ENCODE measurements around the gene ROR1. TPM values are rescaled to one million over a fixed set of nuclear protein-coding genes. Genes with fewer than 3 reads are reported as not detected.

ROR1 gene
- total RNA-seq, 1 experiment from 2014 or later = 2.7 TPM

DNA sequence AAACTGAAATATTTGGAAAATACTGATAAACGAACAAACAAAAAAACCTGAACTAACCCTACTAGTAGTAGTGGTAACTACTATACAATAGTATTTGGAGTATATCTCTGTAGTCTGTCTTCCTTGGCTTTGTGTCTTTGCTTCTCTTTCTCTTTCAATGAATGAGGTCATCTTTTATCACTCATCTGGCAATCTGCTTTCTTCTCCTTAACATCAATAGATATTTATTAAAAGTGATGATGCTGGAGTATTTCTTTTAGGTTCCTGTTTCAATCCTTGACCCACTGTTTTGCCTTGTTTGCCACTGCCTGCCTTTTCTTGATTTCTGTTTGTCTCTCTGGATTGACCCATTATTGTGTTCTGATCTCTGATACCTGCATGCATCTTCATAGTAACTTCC lies 71.5 kb downstream of the ROR1 start:
- DNase-seq (ENCODE audit: low read depth, low spot score) = no peak
- Histone ChIP-seq H3K27me3 (ENCODE audit: insufficient read depth, low read length) (no peaks in the 10 kb centered on the region), H3K36me3 (ENCODE audit: control insufficient read depth in 1 of 2, insufficient read depth in 2 of 2, low read length in 2 of 2) (no peaks in the 10 kb centered on the region), H3K4me2 (ENCODE audit: low read length) (no peak overlapping the region), H3K79me2 (ENCODE audit: insufficient read depth, low read length) (no peaks in the 10 kb centered on the region), H4K20me1 (ENCODE audit: insufficient read depth) (no peaks in the 10 kb centered on the region), H3K27ac (ENCODE audit: low read depth, low read length) (no peak overlapping the region), H3K9me3 (ENCODE audit: control insufficient read depth in 1 of 2, insufficient read depth in 1 of 2, low read depth in 1 of 2, low read length in 2 of 2) (no peaks in the 10 kb centered on the region), H2AFZ (ENCODE audit: low read depth, low read length, poor library complexity, severe bottlenecking) (no peak overlapping the region), H3K9ac (ENCODE audit: low read length) (no peak overlapping the region), H3K4me3 (replicated peaks in 1 of 2; ENCODE audit: low read depth in 1 of 2, low read length in 2 of 2) (no peak overlapping the region), H3K4me1 (ENCODE audit: control insufficient read depth in 1 of 2, insufficient read depth in 2 of 2, low read length in 2 of 2) (no peaks in the 10 kb centered on the region), H3K9me2 (ENCODE audit: insufficient read depth) (no peaks in the 10 kb centered on the region)
- ChIA-PET RAD21 (ENCODE audit: low non-redundant PET in 1 of 2, low total read pairs in 2 of 2, uncharacterized antibody in 2 of 2, unreplicated experiment in 2 of 2) (no interaction called here), CTCF (no interaction called here), POLR2A (no interaction called here)
- no peak for ATAC-seq
- intact Hi-C loops (cut with micrococcal nuclease) = no loop called here
- TF ChIP-seq, protein P1, sequence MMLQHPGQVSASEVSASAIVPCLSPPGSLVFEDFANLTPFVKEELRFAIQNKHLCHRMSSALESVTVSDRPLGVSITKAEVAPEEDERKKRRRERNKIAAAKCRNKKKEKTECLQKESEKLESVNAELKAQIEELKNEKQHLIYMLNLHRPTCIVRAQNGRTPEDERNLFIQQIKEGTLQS (IDR thresholded peaks at IDR 0.05) = no peak
- no peak for TF ChIP-seq POLR2A (IDR thresholded peaks at IDR 0.05; ENCODE audit: borderline replicate concordance, extremely low read depth, insufficient read depth, insufficient read length)
- BruUV-seq (replicated peaks) = no TSS peak

DNA sequence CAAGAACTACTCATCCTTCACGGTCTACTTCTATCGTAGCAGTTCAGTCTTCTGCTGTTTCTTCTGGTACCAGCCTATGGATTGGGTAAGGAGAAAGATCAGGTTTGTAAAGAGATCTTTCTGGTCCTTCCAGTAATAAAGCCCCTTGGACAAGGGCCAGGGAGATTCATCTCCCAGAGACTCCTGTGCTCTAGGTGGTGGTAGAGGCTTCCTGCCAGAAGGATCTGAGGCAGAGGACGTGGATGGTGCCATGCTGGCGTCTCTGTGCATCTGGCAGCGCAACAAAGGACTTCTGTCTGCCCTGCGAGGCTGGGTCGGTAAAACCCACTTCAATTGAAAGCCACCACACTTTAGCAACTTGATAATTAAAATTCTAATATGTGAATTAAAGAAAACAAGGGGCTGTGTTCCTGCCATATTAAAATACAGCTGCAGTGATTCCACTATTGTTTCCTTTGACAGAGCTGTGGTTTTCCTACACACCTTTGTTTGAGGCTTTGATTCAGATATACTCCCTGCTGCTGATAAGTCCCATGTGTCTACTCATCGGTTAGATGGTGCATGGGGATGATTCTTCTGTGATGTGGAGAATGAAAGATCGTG lies 73.6 kb downstream of the ROR1 start:
- no peaks in the 10 kb centered on the region for H3K9me2 ChIP-seq (ENCODE audit: insufficient read depth)
- ChIA-PET POLR2A (no interaction called here), CTCF (no interaction called here), RAD21 (ENCODE audit: low non-redundant PET in 1 of 2, low total read pairs in 2 of 2, uncharacterized antibody in 2 of 2, unreplicated experiment in 2 of 2) (no interaction called here)
- no peak overlapping the region for H3K9ac ChIP-seq (ENCODE audit: low read length)
- H3K36me3 ChIP-seq (ENCODE audit: control insufficient read depth in 1 of 2, insufficient read depth in 2 of 2, low read length in 2 of 2) = no peaks in the 10 kb centered on the region
- H3K27ac ChIP-seq (ENCODE audit: low read depth, low read length) = no peak overlapping the region
- no peak for ATAC-seq
- no peak for DNase-seq (ENCODE audit: low read depth, low spot score)
- H2AFZ ChIP-seq (ENCODE audit: low read depth, low read length, poor library complexity, severe bottlenecking) = no peak overlapping the region
- H3K4me1 ChIP-seq (ENCODE audit: control insufficient read depth in 1 of 2, insufficient read depth in 2 of 2, low read length in 2 of 2) = no peaks in the 10 kb centered on the region
- no peaks in the 10 kb centered on the region for H3K9me3 ChIP-seq (ENCODE audit: control insufficient read depth in 1 of 2, insufficient read depth in 1 of 2, low read depth in 1 of 2, low read length in 2 of 2)
- no peaks in the 10 kb centered on the region for H4K20me1 ChIP-seq (ENCODE audit: insufficient read depth)
- intact Hi-C loops (cut with micrococcal nuclease) = no loop called here
- no peak overlapping the region for H3K4me2 ChIP-seq (ENCODE audit: low read length)
- H3K4me3 ChIP-seq (replicated peaks in 1 of 2; ENCODE audit: low read depth in 1 of 2, low read length in 2 of 2) = no peak overlapping the region
- TF ChIP-seq, protein P1 (IDR thresholded peaks at IDR 0.05) = no peak
- TF ChIP-seq RAD21 (IDR thresholded peaks at IDR 0.05; ENCODE audit: low read depth) = peak; percentile 23; the same call in 1 of the 2 replicates
- H3K79me2 ChIP-seq (ENCODE audit: insufficient read depth, low read length) = no peaks in the 10 kb centered on the region
- H3K27me3 ChIP-seq (ENCODE audit: insufficient read depth, low read length) = no peaks in the 10 kb centered on the region
- no TSS peak for BruUV-seq (replicated peaks)

Measured in HCT116 (cell line).